ENCODE data around the gene KIF16B. TPM values are rescaled to one million over a fixed set of nuclear protein-coding genes. Genes with fewer than 3 reads are reported as not detected.
"Not testable (repeated sequence)": the region's sequence is repeated elsewhere in the genome, so short reads cannot be mapped to it uniquely, and the experiment has no call there.

Gene KIF16B
- total and polyA plus RNA-seq, 10 of the 15 experiments (the other 5 are each of a cell fraction or from before 2014, with no cell fraction given) = 0.21 to 5.2 (median 3.0) TPM

GRCh38 chr20:16566080-16566479 is 7.2 kb downstream of the KIF16B start:
- SMC1A ChIA-PET (ENCODE audit: uncharacterized antibody, unreplicated experiment) = no interaction called here
- DNase-seq (ENCODE audit: low read depth, low spot score) (no peak), ATAC-seq (no peak), FAIRE-seq (no peak)
- no peaks in the 10 kb centered on the region for H3K27me3 ChIP-seq (replicated peaks in 1 of 2; ENCODE audit: control insufficient read depth in 2 of 2, insufficient read depth in 2 of 2, low read length in 1 of 2)
- H3K79me2 ChIP-seq (ENCODE audit: control insufficient read depth, insufficient read depth, low read length) = no peaks in the 10 kb centered on the region
- in situ Hi-C loops (cut with MboI) = no loop called here
- H3K4me1 ChIP-seq (ENCODE audit: control insufficient read depth, insufficient read depth, low read length) = no peaks in the 10 kb centered on the region
- no peaks in the 10 kb centered on the region for H4K20me1 ChIP-seq (ENCODE audit: control insufficient read depth, insufficient read depth)
- CTCF ChIA-PET = no interaction called here
- no peak overlapping the region for H3K9ac ChIP-seq (ENCODE audit: control insufficient read depth, insufficient read depth, low read length)
- no peak overlapping the region for H3K27ac ChIP-seq (ENCODE audit: control insufficient read depth, insufficient read depth)
- no TSS peak for BruUV-seq (replicated peaks)
- no peak overlapping the region for H2AFZ ChIP-seq (ENCODE audit: control insufficient read depth, low read depth, low read length)
- H3K36me3 ChIP-seq (ENCODE audit: control insufficient read depth in 2 of 2, insufficient read depth in 2 of 2, low read length in 1 of 2) = no peaks in the 10 kb centered on the region
- POLR2A ChIA-PET = no interaction called here
- H3K9me3 ChIP-seq (replicated peaks; ENCODE audit: control insufficient read depth, insufficient read depth, low read length) = no peaks in the 10 kb centered on the region
- no peak overlapping the region for H3K4me3 ChIP-seq
- RAD21 ChIA-PET (ENCODE audit: unreplicated experiment) = no interaction called here
- intact Hi-C loops (cut with micrococcal nuclease; ENCODE audit: unreplicated experiment) = no loop called here
- no peak overlapping the region for H3K4me2 ChIP-seq (ENCODE audit: control insufficient read depth, insufficient read depth)
- 72% methylated on average over 5 of the region's 5 CpGs for WGBS (ENCODE audit: insufficient coverage, insufficient replicate concordance, low lambda C conversion rate, missing lambda C conversion rate)
- no peak for TF ChIP-seq YBX1 (IDR thresholded peaks at IDR 0.05)
- TF ChIP-seq NKRF (conservative IDR thresholded peaks at IDR 0.05) = no peak
- no peak for TF ChIP-seq ZNF384 (IDR thresholded peaks at IDR 0.05; ENCODE audit: borderline replicate concordance, low read depth, low read length)
- no peak for TF ChIP-seq TARDBP (IDR thresholded peaks at IDR 0.05; ENCODE audit: borderline replicate concordance)
- no peak for TF ChIP-seq RFX5 (IDR thresholded peaks at IDR 0.05; ENCODE audit: low read depth, low read length)
- no peak for TF ChIP-seq MTA3 (IDR thresholded peaks at IDR 0.05; ENCODE audit: borderline replicate concordance, low read length)
- no peak for TF ChIP-seq ZZZ3 (IDR thresholded peaks at IDR 0.05; ENCODE audit: control insufficient read depth, insufficient read length, low read depth)
- TF ChIP-seq MYC (IDR thresholded peaks at IDR 0.05; ENCODE audit: insufficient read depth, insufficient read length, insufficient replicate concordance, low read length, severe bottlenecking) = no peak
- no peak for TF ChIP-seq CHD4 (IDR thresholded peaks at IDR 0.05)

GRCh38 chr20:16564079-16564478 is 9.2 kb downstream of the KIF16B start:
- H3K4me1 ChIP-seq (ENCODE audit: control insufficient read depth, insufficient read depth, low read length); H3K4me2 ChIP-seq (ENCODE audit: control insufficient read depth, insufficient read depth); H3K9ac ChIP-seq (ENCODE audit: control insufficient read depth, insufficient read depth, low read length); CTCF ChIA-PET; H3K9me3 ChIP-seq (replicated peaks; ENCODE audit: control insufficient read depth, insufficient read depth, low read length); H2AFZ ChIP-seq (ENCODE audit: control insufficient read depth, low read depth, low read length); RAD21 ChIA-PET (ENCODE audit: unreplicated experiment); POLR2A ChIA-PET; H3K4me3 ChIP-seq; BruUV-seq (replicated peaks); H3K79me2 ChIP-seq (ENCODE audit: control insufficient read depth, insufficient read depth, low read length); ATAC-seq; in situ Hi-C loops (cut with MboI); H3K27me3 ChIP-seq (replicated peaks in 1 of 2; ENCODE audit: control insufficient read depth in 2 of 2, insufficient read depth in 2 of 2, low read length in 1 of 2); H4K20me1 ChIP-seq (ENCODE audit: control insufficient read depth, insufficient read depth); FAIRE-seq; DNase-seq (ENCODE audit: low read depth, low spot score); H3K27ac ChIP-seq (ENCODE audit: control insufficient read depth, insufficient read depth); intact Hi-C loops (cut with micrococcal nuclease; ENCODE audit: unreplicated experiment); SMC1A ChIA-PET (ENCODE audit: uncharacterized antibody, unreplicated experiment); H3K36me3 ChIP-seq (ENCODE audit: control insufficient read depth in 2 of 2, insufficient read depth in 2 of 2, low read length in 1 of 2): not testable (repeated sequence)
- 85% methylated on average over 5 of the region's 5 CpGs for WGBS (ENCODE audit: insufficient coverage, insufficient replicate concordance, low lambda C conversion rate, missing lambda C conversion rate)

Data from GM12878 (cell line).